Measurements from ENCODE around the gene VAT1L. TPM values are rescaled to one million over a fixed set of nuclear protein-coding genes. Genes with fewer than 3 reads are reported as not detected.

VAT1L gene
- total RNA-seq, 4 donors from 2014 or later: 1.7 to 6.3 (median 2.9) TPM

DNA sequence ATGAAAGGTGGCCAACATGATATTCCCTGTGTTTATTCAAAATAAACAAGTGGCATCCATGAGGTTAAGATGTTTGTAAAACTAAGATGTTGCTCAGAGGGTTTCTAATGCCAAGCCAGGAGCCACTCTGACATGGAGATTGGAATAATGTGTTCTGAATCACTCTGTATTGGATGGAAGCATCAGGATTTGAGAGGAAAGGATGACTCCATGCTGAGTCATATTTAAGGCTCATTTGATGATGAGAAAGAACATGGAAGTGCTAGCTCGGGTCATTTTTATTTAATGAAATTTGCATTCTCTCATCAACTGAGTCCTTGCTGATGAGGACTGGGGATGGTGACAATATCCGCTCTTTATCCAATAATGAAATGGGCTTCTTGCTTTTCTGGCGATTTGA lies 6.2 kb downstream of the VAT1L start:
- H3K27ac ChIP-seq (replicated peaks in 1 of 4): no peak overlapping the region
- H3K9me3 ChIP-seq: no peaks in the 10 kb centered on the region
- intact Hi-C loops (cut with DNase I): no loop called here
- no peak for TF ChIP-seq CTCF (IDR thresholded peaks at IDR 0.05)
- TF ChIP-seq POLR2A (IDR thresholded peaks at IDR 0.05; ENCODE audit: low read depth): no peak
- TF ChIP-seq EP300 (IDR thresholded peaks at IDR 0.05): no peak
- no peak for TF ChIP-seq POLR2AphosphoS5 (IDR thresholded peaks at IDR 0.05)
- peaks cover 0 to 47% (median 5%) of the 10 kb centered on the region in 4 donors for H3K27me3 ChIP-seq
- peaks cover 0 to 1% (median 0%) of the 10 kb centered on the region in 4 donors for H3K4me1 ChIP-seq
- DNase-seq (ENCODE audit: extremely low spot score): no peak
- no peaks in the 10 kb centered on the region for H3K36me3 ChIP-seq
- 91% methylated on average over 3 of the region's 3 CpGs for WGBS
- no peak overlapping the region for H3K4me3 ChIP-seq

DNA sequence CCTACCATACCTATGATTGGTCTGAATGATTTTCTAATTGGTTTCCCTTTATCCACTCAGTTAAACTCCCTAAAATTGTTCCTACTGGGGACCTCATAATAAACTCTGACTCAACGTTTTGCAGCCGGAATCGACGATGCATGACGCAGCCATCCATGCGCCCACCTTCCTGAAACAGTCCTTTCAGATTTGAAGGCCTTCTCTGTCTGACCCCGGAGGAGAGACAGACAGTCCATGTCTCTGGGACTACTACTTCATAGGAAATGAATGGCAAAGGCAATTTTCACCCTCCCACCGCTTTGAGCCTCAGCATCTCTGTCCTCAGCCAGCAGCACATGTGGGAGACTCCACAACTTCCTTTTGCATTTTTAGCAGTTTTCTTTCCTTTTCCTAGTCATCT lies 13.5 kb downstream of the VAT1L start:
- Histone ChIP-seq H3K4me3 (no peak overlapping the region), H3K4me1 (peaks cover 0 to 4% (median 0%) of the 10 kb centered on the region in 4 donors), H3K27me3 (peaks cover 0 to 16% (median 0%) of the 10 kb centered on the region in 4 donors), H3K36me3 (no peaks in the 10 kb centered on the region), H3K27ac (replicated peaks in 1 of 4) (no peak overlapping the region), H3K9me3 (no peaks in the 10 kb centered on the region)
- DNase-seq (ENCODE audit: extremely low spot score): no peak
- TF ChIP-seq POLR2A (IDR thresholded peaks at IDR 0.05; ENCODE audit: low read depth) (no peak), POLR2AphosphoS5 (IDR thresholded peaks at IDR 0.05) (no peak), CTCF (IDR thresholded peaks at IDR 0.05) (no peak), EP300 (IDR thresholded peaks at IDR 0.05) (no peak)
- 95% methylated on average over 8 of the region's 8 CpGs for WGBS
- intact Hi-C loops (cut with DNase I): no loop called here

DNA sequence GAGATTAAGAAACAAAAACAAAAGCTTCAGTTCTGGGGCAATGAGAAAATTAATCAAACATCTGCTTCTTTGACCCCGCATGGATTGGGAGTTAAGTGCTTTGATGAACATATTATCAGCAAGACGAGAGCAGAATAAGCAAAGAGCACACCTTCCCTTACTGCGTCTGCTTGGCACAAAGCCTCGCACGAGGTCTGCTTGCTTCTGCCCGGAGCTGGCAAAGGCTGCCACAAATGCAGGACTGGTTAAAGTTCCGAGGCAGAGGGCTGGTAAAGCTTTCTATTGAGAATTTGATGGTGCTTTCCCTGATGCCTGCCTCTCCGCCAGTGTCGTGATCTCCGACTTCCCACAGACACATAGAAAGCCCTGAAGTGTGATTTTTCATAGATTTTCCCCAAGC lies 17.0 kb downstream of the VAT1L start:
- H3K9me3 ChIP-seq: no peaks in the 10 kb centered on the region
- peaks cover 0 to 19% (median 0%) of the 10 kb centered on the region in 4 donors for H3K27me3 ChIP-seq
- H3K36me3 ChIP-seq: no peaks in the 10 kb centered on the region
- no peak overlapping the region for H3K4me3 ChIP-seq
- 58% methylated on average over 10 of the region's 10 CpGs for WGBS
- intact Hi-C loops (cut with DNase I): no loop called here
- DNase-seq (ENCODE audit: extremely low spot score): no peak
- peaks cover 0 to 4% (median 0%) of the 10 kb centered on the region in 4 donors for H3K4me1 ChIP-seq
- TF ChIP-seq EP300 (IDR thresholded peaks at IDR 0.05): no peak
- H3K27ac ChIP-seq (replicated peaks in 1 of 4): no peak overlapping the region

DNA sequence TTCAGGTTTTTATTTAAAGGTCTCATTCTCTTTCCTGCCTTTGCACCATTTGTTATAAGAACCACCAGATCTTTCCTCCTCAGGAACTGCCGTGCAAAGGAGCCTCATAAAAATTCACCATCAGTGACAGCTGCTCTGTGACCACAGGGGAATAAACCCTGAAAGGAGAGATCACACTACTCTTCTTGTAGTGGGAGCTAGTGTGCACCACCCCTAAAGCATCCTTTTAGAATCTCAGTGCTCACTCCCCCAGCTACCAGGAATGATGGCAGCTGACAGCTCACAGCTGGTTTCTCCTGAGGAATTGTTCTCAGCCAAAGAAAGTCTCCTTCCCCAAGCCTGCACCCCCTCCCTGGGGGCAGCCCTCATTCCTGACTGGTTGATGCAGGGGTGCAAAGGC lies 18.7 kb downstream of the VAT1L start:
- peaks cover 0 to 19% (median 0%) of the 10 kb centered on the region in 4 donors for H3K27me3 ChIP-seq
- DNase-seq (ENCODE audit: extremely low spot score): no peak
- TF ChIP-seq POLR2A (IDR thresholded peaks at IDR 0.05; ENCODE audit: low read depth) (no peak), POLR2AphosphoS5 (IDR thresholded peaks at IDR 0.05) (no peak), EP300 (IDR thresholded peaks at IDR 0.05) (no peak), CTCF (IDR thresholded peaks at IDR 0.05) (no peak)
- H3K4me1 ChIP-seq: peaks cover 0 to 4% (median 0%) of the 10 kb centered on the region in 4 donors
- 60% methylated on average over 1 of the region's 1 CpG for WGBS
- no peaks in the 10 kb centered on the region for H3K9me3 ChIP-seq
- no peak overlapping the region for H3K27ac ChIP-seq (replicated peaks in 1 of 4)
- no peaks in the 10 kb centered on the region for H3K36me3 ChIP-seq
- H3K4me3 ChIP-seq: no peak overlapping the region
- intact Hi-C loops (cut with DNase I): no loop called here

GRCh38 chr16:77812856-77813500 lies 24.6 kb downstream of the VAT1L start:
- H3K4me3 ChIP-seq: no peak overlapping the region
- H3K4me1 ChIP-seq: peaks cover 0 to 3% (median 0%) of the 10 kb centered on the region in 4 donors
- H3K9me3 ChIP-seq: no peaks in the 10 kb centered on the region
- H3K27me3 ChIP-seq: peaks cover 0 to 20% (median 0%) of the 10 kb centered on the region in 4 donors
- intact Hi-C loops (cut with DNase I): no loop called here
- WGBS: 71% methylated on average over 2 of the region's 2 CpGs
- DNase-seq (ENCODE audit: extremely low spot score): no peak
- no peaks in the 10 kb centered on the region for H3K36me3 ChIP-seq
- TF ChIP-seq POLR2A (IDR thresholded peaks at IDR 0.05; ENCODE audit: low read depth) (no peak), CTCF (IDR thresholded peaks at IDR 0.05) (no peak), EP300 (IDR thresholded peaks at IDR 0.05) (no peak)
- H3K27ac ChIP-seq (replicated peaks in 1 of 4): no peak overlapping the region
